Measurements from ENCODE around the gene ROS1.

DNA sequence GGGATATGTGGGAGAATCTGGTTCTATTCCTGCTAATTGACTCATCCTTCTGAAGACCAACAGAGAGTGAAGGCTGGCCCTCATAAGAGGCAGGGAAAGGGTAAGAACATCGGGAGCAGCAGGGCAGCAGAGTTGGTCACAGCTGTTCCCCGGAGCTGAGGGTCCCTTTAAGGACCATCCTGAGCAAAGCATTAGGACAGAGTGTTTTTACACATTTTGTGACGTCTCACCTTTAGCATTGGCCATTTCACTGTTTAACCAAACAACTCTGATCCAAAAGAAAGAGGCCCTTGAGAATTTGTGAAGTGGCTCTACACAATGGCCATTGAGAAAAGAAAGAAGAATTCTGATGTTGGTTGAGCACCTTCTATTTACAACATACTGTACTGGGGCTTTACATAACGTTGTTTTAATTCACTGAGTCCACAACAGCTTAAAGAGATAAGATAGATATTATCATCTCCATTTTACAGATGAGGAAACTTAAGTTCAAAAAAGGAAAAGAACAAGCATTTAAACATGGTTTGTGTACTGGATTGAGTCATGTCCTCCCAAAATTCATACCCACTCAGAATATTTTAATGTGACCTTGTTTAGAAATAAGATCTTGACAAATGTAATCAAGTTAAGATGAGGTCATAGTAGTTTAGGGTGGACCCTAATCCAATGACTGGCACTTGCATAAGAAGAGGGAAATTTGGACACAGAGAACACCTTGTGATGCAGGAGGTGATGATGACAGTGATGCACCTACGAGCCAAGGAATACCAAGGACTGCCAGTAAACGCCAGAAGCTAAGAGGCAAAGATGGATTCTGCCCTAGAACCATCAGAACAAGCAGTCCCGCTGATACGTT is 98.4 kb downstream of the ROS1 start:
- TF ChIP-seq, protein P1, sequence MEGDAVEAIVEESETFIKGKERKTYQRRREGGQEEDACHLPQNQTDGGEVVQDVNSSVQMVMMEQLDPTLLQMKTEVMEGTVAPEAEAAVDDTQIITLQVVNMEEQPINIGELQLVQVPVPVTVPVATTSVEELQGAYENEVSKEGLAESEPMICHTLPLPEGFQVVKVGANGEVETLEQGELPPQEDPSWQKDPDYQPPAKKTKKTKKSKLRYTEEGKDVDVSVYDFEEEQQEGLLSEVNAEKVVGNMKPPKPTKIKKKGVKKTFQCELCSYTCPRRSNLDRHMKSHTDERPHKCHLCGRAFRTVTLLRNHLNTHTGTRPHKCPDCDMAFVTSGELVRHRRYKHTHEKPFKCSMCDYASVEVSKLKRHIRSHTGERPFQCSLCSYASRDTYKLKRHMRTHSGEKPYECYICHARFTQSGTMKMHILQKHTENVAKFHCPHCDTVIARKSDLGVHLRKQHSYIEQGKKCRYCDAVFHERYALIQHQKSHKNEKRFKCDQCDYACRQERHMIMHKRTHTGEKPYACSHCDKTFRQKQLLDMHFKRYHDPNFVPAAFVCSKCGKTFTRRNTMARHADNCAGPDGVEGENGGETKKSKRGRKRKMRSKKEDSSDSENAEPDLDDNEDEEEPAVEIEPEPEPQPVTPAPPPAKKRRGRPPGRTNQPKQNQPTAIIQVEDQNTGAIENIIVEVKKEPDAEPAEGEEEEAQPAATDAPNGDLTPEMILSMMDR (conservative IDR thresholded peaks at IDR 0.05 in 1 of 2, IDR thresholded peaks at IDR 0.05 in 1 of 2; ENCODE audit: extremely low read depth in 1 of 2, insufficient read depth in 1 of 2, low read depth in 1 of 2, low read length in 2 of 2) = no peak
- no peak for TF ChIP-seq EZH2 (IDR thresholded peaks at IDR 0.05; ENCODE audit: borderline replicate concordance, low read length)

All from mammary epithelial cell (primary cell).